IPS-20b (cell line): Measurements from ENCODE around the gene USP6.
"Not testable (repeated sequence)": the region's sequence is repeated elsewhere in the genome, so short reads cannot be mapped to it uniquely, and the experiment has no call there.

ENCODE experiments used
- H3K27ac ChIP-seq: one replicate; pipeline ENCODE4 v1.5.1; 2013; ENCODE audit warnings: low read length
- H3K27me3 ChIP-seq: 2 replicates; pipeline ENCODE4 v1.6.1; 2013; ENCODE audit warnings: mild to moderate bottlenecking, low read length, inconsistent platforms; ENCODE audit not compliant: insufficient read depth
- H3K36me3 ChIP-seq: 2 replicates; pipeline ENCODE4 v1.6.1; 2013; ENCODE audit warnings: low read depth, mild to moderate bottlenecking, inconsistent platforms, low read length, moderate library complexity; ENCODE audit not compliant: insufficient read depth
- H3K4me1 ChIP-seq: 2 replicates; pipeline ENCODE4 v1.6.1; 2013; ENCODE audit warnings: mild to moderate bottlenecking, control low read depth, inconsistent platforms, low read length, moderate library complexity; ENCODE audit not compliant: insufficient read depth
- H3K4me3 ChIP-seq: 2 replicates; pipeline ENCODE4 v1.5.1; 2013; ENCODE audit warnings: mild to moderate bottlenecking, low read length, inconsistent platforms
- H3K9ac ChIP-seq: 2 replicates; pipeline ENCODE4 v1.6.1; 2013; ENCODE audit warnings: low read depth, mild to moderate bottlenecking, inconsistent platforms, low read length, moderate library complexity
- H3K9me3 ChIP-seq: 2 replicates; pipeline ENCODE4 v1.6.1; 2013; ENCODE audit warnings: mild to moderate bottlenecking, low read depth, low read length, inconsistent platforms; ENCODE audit not compliant: insufficient read depth

USP6 gene

DNA sequence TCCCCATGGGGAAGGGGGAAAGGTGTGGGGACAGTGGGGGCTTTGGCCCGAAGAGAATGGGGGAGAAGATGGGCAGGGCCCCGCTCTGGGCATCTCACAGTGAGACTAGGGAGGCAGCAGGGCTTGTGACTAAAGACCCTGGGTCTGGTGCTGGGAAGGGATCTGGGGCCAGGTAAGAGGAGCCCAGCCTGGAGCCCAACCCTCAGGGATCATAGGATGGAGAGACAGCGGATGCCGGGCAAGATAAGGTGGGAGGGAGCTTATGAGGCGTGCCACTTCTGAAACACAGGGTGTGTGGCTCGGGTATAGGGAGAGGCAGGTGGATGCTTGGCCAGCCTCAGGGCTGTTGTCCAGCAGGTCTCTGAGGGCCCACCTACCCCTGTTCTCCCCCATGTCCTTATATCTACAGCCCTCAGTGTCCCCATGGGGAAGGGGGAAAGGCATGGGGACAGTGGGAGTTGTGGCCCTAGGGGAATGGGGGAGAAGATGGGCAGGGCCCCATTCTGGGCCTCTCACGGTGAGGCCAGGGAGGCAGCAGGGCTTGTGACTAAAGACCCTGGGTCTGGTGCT, 15.4 kb downstream of the USP6 start:
- no peak overlapping the region for H3K4me3 ChIP-seq
- no peaks in the 10 kb centered on the region for H3K4me1 ChIP-seq
- H3K27me3 ChIP-seq: no peaks in the 10 kb centered on the region
- H3K27ac ChIP-seq: no peak overlapping the region
- H3K9me3 ChIP-seq: no peaks in the 10 kb centered on the region
- no peak overlapping the region for H3K9ac ChIP-seq
- H3K36me3 ChIP-seq: no peaks in the 10 kb centered on the region

DNA sequence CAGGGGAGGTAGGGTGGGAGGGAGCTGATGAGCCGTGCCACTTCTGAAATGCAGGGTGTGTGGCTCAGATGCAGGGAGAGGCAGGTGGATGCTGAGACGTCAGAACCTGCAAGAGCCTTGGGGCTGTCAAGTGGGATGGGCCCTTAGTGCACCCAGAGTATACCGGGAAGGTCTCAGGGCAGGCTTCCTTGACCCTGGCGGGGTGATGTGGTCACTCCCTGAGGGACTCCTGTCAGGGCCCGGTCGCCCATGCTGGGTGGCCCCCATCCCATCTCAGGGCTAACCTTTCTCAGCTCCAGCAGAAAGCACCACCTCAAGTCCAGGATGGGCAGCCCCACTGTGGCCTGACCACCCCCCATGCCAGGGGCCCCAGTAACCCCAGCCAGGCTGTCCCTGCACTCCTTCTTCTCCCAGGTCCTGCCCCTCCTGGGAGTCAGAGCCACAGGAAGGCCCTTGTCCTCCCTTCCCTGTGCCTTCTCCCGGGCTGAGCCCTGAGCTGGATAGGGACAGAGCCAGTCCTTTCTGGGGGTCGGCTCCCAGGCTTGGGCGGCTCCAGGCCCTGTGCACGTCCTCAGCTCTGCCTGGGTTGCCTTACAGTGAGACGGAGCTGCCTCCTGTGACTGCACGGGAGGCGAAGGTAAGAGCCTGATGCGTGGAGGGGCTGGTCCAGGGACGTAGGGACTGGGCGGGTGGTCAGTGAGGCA, 16.1 kb downstream of the USP6 start:
- not testable (repeated sequence) for H3K9ac ChIP-seq, H3K27ac ChIP-seq, H3K27me3 ChIP-seq, H3K4me1 ChIP-seq, H3K4me3 ChIP-seq, H3K36me3 ChIP-seq, H3K9me3 ChIP-seq

DNA sequence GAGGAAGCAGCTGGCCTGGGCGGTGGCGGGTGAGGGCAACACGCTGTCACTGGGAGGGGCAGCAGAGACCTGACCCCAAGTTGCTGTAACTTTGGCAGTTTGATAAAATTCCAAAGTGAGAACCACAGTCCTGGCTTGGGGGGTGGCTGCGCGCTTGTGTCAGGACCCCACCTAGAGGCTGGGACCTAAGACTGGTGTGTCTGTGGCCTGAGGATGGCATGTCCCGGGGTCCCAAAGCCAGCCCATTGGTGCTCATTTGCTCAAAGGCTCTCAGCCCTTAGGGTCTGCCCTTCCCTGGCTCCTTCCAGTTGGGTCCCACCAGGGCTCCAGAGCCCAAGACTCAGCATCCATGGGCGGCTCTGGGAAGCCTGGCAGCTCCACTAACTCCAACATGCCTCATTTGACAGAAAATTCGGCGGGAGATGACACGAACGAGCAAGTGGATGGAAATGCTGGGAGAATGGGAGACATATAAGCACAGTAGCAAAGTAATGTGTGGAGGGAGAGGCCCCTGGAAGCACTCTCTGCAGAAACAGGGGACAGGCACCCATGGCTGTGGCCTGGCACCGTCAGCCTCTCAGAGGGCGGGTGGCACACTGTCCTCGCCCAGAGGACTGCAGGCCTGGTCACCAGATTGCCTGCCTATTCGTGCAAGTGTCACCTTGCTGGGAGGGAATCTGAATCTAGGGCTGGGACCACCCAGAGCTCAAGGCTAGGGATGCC, 16.8 kb downstream of the USP6 start:
- H3K27ac ChIP-seq, H3K9me3 ChIP-seq, H3K4me3 ChIP-seq, H3K4me1 ChIP-seq, H3K9ac ChIP-seq, H3K27me3 ChIP-seq, H3K36me3 ChIP-seq: not testable (repeated sequence)

GRCh38 chr17:5133311-5133710, 17.5 kb downstream of the USP6 start:
- Histone ChIP-seq H3K4me1 (no peaks in the 10 kb centered on the region), H3K9ac (no peak overlapping the region), H3K27ac (no peak overlapping the region), H3K4me3 (no peak overlapping the region), H3K36me3 (no peaks in the 10 kb centered on the region), H3K9me3 (no peaks in the 10 kb centered on the region), H3K27me3 (no peaks in the 10 kb centered on the region)

GRCh38 chr17:5133961-5134360, 18.1 kb downstream of the USP6 start:
- H3K9ac ChIP-seq, H3K9me3 ChIP-seq, H3K27me3 ChIP-seq, H3K4me3 ChIP-seq, H3K36me3 ChIP-seq, H3K27ac ChIP-seq, H3K4me1 ChIP-seq: not testable (repeated sequence)

DNA sequence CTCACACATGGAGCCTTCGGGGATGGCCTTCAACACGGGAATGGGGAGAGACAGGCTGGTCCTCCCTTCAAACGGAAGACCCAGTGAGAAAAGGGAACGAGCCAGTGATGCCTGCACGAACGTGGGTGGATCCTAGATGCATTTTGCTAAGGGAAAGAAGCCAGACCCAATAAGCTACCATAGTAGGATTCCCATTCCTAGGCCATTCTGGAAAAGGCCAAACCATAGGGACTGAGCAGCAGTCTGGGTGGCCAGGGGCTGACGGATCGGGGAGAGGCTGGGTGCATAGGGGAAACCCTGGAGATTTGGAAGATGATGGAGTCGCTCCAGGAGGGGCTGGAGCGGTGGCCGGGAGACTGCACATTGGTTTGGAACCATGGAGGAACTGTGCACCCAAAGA, 18.7 kb downstream of the USP6 start:
- not testable (repeated sequence) for H3K27me3 ChIP-seq, H3K9me3 ChIP-seq, H3K4me1 ChIP-seq

DNA sequence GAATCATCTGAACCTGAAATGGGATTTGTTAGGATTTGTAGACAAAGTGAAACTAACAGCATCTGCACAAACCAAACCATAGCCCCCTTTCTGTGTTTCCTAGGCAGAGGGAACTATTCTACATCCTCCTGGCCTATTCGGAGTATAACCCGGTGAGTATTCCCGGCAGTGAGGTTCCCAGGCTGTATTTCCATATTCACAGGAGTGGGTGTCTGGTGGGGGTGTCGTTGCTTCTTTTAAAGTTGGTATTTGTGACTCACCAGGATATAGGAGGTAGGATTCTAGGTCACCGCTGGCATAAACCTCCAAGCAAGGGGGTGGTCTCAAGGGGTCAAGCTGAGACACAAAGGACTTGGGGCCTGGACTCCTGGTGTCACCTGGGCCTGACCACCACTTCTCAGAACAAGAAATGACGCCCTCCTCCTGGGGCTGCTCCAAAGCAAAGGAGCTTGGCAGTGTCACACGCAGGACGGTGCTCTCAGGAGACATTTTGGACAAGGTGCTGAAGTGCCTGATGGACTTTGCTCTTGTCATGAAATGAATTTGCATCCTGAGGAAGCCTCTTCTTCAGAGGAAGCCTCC, 19.4 kb downstream of the USP6 start:
- H3K27me3 ChIP-seq, H3K9ac ChIP-seq, H3K27ac ChIP-seq: not testable (repeated sequence)

More for the DNA sequence above, 18.7 kb downstream of the USP6 start:
- H3K9ac ChIP-seq, H3K27ac ChIP-seq, H3K36me3 ChIP-seq, H3K4me3 ChIP-seq: not testable (repeated sequence)

GRCh38 chr17:5135726-5136579, 20.1 kb downstream of the USP6 start:
- Histone ChIP-seq H3K27me3 (no peaks in the 10 kb centered on the region), H3K4me3 (no peak overlapping the region), H3K27ac (no peak overlapping the region), H3K36me3 (no peaks in the 10 kb centered on the region), H3K9me3 (no peaks in the 10 kb centered on the region), H3K9ac (no peak overlapping the region), H3K4me1 (no peaks in the 10 kb centered on the region)

More for the DNA sequence above, 19.4 kb downstream of the USP6 start:
- H3K4me1 ChIP-seq, H3K9me3 ChIP-seq, H3K4me3 ChIP-seq, H3K36me3 ChIP-seq: not testable (repeated sequence)

- H3K4me1 ChIP-seq: not testable (repeated sequence)
These were observed 21.0 kb downstream of the USP6 start for GRCh38 chr17:5136580-5137412.

DNA sequence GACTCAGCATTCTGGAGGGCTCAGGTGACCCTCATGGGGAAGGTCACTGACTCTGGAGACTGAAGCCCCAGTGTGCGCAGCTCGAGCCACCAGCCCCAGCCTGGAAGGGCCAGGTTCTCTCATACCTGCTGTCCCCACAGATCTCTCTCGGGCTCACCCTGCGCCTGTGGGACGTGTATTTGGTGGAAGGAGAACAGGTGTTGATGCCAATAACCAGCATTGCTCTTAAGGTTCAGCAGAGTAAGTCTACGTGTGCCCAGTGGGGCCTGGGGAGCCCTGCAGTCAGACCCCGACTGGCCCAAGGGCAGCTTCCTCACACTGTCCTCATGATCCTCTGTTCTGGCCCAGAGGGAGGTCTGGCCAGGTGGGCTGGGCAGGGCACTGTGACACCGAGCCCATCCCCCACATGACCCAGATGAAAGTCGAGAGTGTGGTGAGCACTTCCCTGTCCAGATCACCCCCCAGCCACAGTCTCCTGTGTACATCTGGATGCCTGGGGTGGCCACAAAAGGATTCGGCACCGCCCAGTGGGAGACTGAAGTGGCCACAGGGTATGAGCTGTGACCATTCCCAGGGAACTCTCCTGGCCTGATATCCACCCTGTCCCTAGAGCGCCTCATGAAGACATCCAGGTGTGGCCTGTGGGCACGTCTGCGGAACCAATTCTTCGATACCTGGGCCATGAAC, 21.8 kb downstream of the USP6 start:
- H3K9me3 ChIP-seq, H3K27me3 ChIP-seq, H3K27ac ChIP-seq, H3K4me1 ChIP-seq, H3K4me3 ChIP-seq, H3K36me3 ChIP-seq, H3K9ac ChIP-seq: not testable (repeated sequence)

More at GRCh38 chr17:5136580-5137412, 21.0 kb downstream of the USP6 start:
- H3K9me3 ChIP-seq, H3K27me3 ChIP-seq, H3K36me3 ChIP-seq, H3K9ac ChIP-seq, H3K4me3 ChIP-seq, H3K27ac ChIP-seq: not testable (repeated sequence)
